HG03135 (cell line): ENCODE measurements around the gene SARM1.
"Not testable (repeated sequence)": the region's sequence is repeated elsewhere in the genome, so short reads cannot be mapped to it uniquely, and the experiment has no call there.

Experiments used
- ATAC-seq: cut with Tn5 transposase; IDR thresholded peaks from one replicate; pipeline ENCODE4 v1.9.1; 2021; ENCODE audit warnings: mild to moderate bottlenecking, moderate library complexity; ENCODE audit not compliant: unreplicated experiment

Gene SARM1

GRCh38 chr17:28413804-28414203, 42.3 kb downstream of the SARM1 start:
- ATAC-seq: no peak

- ATAC-seq: no peak
Measured at GRCh38 chr17:28415886-28416285, 44.4 kb downstream of the SARM1 start.

DNA sequence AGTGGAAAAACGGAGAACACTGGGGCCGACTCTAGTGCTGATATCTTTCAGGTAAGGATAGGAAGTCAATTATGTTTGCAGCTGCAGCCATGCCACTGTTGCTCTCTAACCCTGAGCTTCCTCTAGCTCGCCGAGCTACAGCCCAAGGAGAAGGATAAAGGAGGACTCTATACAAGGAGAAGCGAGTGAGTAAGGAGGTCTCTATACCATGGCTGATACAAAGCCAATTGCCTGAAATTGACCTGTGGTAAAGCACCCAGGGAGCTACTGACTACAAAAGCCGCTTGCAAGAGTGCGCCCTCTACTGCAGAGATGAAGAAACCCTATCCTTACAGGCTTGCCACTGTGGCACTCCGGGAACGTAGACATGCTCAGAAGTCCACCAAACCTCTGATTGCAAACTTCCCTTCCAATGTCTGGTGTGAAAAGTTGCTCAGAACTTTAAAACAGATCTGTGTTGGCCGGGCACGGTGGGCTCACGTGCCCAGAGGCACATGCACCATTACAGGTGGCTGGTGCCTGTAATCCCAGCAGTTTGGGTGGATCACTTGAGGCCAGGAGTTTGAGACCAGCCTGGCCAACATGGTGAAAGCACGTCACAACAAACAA, 45.3 kb downstream of the SARM1 start:
- no peak for ATAC-seq

DNA sequence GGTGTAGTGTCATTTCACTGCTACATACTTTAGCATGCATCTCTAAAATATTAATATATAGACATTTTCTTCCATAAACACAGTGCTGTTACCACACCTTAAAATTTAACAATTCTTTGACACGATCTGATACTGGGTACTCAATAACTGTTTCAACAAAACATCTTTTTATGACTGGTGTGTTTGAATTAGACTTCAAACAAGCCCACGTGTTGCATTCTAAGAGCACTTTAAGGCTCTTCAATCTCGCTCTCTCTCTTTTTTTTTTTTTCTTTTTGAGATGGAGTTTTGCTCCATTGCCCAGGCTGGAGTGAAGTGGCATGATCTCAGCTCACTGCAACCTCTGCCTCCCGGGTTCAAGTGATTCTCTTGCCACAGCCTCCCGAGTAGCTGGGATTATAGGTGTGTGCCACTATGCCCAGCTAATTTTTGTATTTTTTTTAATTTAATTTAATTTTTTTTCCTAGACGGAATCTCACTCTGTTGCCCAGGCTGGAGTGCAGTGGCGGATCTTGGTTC, 50.4 kb downstream of the SARM1 start:
- ATAC-seq: no peak

- ATAC-seq: no peak
Measured at GRCh38 chr17:28425206-28425605, 53.7 kb downstream of the SARM1 start.

DNA sequence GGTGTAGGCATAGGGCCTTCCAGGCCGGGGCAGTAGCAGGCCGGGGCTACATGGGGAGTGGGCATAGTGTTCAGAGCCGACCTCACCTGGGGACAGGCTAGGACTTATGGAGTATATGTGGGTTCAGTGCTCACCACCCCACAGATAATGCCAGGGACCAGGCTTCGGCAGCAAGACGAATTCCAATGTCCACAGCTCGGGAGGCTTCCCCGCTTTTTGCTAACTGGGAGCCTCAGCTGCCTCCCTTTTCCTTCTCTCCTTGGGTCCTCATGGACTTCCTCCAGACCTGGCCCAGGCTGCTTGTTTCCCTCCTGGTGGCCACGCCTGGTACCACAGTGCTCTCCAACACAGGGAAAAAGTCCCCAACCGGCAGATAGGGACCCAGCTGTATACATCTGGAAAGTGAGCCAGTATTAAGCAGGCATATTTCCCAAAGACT, 54.6 kb downstream of the SARM1 start:
- no peak for ATAC-seq

GRCh38 chr17:28427371-28427770, 55.9 kb downstream of the SARM1 start:
- ATAC-seq: no peak

GRCh38 chr17:28427982-28428381, 56.5 kb downstream of the SARM1 start:
- not testable (repeated sequence) for ATAC-seq

DNA sequence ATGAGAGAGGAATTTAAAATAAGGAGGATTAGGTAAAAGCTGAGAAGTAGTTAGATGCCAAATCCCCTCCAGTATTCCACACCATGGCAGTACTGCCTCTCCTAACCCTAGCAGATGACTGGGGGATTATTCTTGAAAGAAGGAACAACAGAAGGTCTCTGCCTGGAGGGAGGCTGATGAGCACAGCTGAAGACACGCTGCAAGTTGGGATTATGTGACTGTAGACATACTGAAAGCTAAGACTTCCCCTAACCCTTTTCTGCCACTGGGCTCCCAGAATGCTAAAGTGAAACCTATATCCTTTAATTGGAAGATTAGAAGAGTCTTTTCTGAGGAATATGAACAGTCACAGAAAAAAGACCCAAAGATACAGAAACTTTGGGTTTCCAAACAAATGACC, 62.2 kb downstream of the SARM1 start:
- no peak for ATAC-seq

DNA sequence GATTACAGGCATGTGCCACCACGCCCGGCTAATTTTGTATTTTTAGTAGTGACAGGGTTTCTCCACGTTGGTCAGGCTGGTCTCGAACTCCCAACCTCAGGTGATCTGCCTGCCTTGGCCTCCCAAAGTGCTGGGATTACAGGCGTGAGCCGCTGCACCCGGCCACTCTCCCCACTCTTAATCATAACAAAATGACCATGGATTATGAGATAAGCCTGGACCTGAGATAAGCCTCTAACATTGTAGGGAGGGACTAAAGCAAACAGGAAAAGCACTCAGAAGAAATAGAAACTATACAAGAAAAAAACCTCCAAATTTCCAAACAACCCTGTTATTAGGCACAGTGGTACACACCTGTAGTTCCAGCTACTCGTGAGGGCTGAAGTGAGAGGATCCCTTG, 62.8 kb downstream of the SARM1 start:
- not testable (repeated sequence) for ATAC-seq

- ATAC-seq: no peak
Measured at GRCh38 chr17:28443901-28444638, 72.6 kb downstream of the SARM1 start.

GRCh38 chr17:28446716-28447395, 75.4 kb downstream of the SARM1 start:
- no peak for ATAC-seq

DNA sequence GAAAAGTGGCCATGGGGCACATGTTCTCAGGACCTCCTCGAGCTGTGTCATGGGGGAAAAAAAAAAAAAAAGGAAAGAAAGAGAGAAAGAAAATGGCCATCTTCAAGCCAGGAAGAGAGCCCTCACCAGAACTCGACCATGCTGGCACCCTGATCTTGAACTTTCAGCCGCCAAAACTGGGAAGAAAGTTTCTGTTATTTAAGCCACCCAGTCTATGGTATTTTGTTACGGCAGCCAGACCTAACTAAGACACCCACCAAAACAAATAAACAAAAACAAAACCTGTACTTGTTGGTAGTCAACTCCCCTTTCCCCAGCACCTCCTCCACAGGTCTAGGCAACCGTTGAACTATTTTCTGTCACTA, 75.9 kb downstream of the SARM1 start:
- ATAC-seq: no peak

DNA sequence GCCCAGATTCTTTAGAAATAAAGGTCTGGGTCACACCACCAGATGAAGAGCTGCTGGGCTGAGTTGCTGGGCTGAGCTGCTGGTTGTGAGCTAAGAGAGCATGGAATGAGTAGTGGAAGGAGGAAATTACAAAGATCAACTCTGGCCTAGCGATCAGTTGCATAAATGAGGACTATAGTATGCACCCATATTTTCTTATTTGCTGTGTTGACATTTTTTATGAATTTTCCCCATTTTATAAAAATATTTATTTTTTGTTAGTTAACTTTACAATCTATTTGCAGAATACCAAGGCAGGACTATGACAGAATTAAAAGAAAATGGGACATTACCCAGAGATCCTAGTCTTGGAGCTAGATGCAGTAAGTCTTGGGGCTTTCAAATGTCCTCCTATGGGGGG, 78.4 kb downstream of the SARM1 start:
- ATAC-seq: no peak
